GM23248 (cell line): Measurements from ENCODE around the gene DRAXIN.

Experiments
- EZH2 ChIP-seq: fragments of 200-600 bp; sonication (generic); IDR thresholded peaks from 2 replicates; pipeline ENCODE4 v1.6.1; 2018; ENCODE audit warnings: antibody characterized with exemption, mild to moderate bottlenecking; ENCODE audit not compliant: insufficient read depth, poor library complexity, severe bottlenecking
- EZH2phosphoT487 ChIP-seq: fragments of 200-600 bp; sonication (generic); IDR thresholded peaks from 2 replicates; pipeline ENCODE4 v1.6.1; 2018; ENCODE audit warnings: antibody characterized with exemption, moderate library complexity, mild to moderate bottlenecking, low read depth; ENCODE audit not compliant: insufficient read depth

DNA sequence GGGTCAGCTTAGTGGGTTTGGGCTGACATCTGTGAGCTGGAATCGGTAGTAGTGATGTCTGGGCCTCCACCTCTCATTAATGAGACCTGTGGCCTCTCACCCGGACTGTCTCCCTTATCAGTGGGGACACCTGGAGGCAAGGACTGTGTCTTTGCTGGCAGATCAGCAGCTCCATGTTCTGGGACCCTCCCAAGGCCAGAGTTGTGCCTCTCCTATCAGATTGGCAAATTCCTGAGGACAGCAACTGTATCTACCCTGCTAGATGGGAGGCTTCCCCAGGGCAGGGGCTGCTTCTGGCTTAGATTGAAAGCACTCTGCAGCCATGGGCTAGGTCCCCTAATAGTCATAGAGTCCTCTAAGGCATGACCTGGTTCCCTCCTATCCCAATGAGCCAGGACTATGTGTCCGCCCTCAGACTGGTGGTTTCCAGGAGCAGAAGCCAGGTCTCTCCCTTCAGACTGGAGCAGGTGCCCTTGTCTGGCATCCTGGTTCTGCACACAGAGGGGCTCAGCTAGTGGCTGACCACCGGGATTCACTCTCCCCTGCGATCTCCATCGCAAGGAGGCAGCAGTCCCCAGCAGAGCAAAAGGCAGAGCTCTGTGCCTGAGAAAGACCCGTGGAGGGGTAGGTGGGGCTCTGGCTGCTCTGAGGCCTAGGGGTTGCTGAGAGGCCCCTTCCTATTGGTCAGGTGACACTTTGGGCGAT, 5.8 kb downstream of the DRAXIN start:
- no peak for TF ChIP-seq EZH2
- no peak for TF ChIP-seq EZH2phosphoT487
